Measurements from ENCODE around the gene ADPRHL1.

GRCh38 chr13:113420833-113421600 is 32.3 kb downstream of the ADPRHL1 start:
- TF ChIP-seq CTCF (IDR thresholded peaks at IDR 0.05) (no peak), POLR2A (IDR thresholded peaks at IDR 0.05) (no peak)
